HG03378 (cell line): Measurements from ENCODE around the gene MRPS7.
"Not testable (repeated sequence)": the region's sequence is repeated elsewhere in the genome, so short reads cannot be mapped to it uniquely, and the experiment has no call there.

Experiments
- ATAC-seq: cut with Tn5 transposase; IDR thresholded peaks from one replicate; pipeline ENCODE4 v1.9.1; 2021; ENCODE audit warnings: mild to moderate bottlenecking, moderate library complexity; ENCODE audit not compliant: unreplicated experiment

The MRPS7 gene

DNA sequence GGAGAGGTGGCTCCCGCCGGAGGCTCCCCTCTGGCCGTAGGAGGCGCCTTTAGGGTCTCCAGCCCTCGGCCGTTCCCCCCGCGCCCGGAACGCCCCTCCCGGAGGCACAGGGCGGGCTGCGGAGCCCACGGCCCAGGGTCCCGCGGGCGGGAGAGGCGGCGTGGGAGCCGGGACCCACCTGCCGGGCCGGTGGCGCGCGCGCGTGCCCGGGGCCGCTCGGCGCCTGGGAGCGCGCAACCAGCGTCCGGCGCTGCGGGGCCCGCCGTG, 9.2 kb downstream of the MRPS7 start, which contains the start of gene MIF4GD:
TSS of gene MIF4GD (minus strand) at position 266 of the 267 bp plus-strand sequence. CDS start 1,036 bp downstream, outside the sequence.
- no peak for ATAC-seq

DNA sequence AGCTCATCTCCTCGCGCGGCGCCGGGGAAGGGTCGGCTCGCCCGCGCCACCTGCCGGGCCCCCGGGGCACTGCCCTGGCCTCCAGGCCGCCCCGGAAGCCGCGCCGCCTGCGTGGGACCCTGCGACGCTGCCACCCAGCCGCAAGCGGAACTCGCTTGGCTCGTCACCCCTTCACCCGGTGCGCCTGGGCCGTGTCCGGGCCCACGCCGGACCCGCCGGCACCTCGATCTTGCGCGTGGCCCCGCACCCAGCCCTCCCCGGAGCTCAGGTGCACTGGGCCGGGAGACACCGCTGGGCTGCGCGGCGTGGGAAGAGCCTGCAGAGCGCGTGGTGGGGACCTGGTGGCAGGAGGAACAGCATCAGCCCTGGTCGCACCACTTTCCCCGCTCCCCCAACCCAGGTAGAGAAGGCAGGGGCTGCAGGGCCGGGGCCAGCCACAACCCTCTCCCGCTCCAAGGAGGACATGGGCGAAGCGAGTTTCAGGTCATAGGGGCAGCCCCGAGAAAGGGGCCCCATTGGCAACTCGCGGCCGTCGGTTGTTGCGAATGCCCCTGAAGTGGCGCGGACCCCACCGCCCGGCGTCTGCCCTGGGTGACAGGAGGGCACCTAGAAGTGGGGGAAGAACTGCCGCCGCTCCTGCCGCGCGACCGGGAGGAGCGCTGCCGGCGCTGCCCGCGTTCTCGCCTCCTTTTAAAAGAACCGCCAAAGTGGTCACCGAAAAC, 9.7 kb downstream of the MRPS7 start:
- no peak for ATAC-seq

DNA sequence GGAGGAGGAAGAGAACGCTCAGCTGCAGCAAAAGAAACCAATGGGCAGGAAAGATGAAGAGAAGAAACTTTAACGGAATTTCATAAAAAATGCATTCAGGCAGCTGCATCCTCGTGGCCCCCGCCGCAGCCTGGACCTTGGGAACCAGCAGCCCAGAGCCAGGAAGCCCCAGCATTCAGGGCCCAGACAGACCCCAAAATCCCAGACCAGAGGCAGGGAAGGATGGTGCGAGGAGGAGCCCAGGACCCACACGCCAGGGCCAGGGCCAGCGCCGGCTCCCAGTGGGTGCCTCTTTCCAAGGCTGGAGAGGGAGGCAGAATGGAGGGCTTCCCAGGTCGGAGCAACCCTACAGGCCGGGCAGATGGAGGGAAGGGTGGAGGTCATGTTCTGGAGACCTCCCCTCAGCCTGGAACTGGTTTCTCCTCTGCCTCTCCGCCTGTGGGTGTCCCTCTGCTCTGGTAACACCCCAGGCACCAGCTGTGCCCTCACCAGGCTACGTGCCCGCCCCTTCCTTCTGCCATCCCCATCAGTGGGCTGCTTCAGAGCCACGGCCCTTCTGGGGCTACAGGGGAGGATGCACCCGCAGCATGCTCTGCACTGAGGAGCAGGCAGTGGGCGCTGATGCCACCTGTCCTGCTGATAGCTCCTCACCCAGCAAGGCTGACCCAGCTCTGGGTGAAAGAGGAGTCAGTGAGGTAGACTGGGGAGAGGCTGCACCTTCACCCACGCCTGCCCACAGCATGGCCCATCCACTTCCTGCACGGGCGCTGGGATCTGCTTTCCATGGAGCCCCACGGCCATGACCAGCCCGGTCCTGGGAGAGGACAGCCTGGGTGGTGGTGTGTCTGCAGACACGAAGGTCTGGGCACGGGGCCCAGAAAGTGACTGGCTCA, 10.5 kb downstream of the MRPS7 start:
- ATAC-seq, result no peak

DNA sequence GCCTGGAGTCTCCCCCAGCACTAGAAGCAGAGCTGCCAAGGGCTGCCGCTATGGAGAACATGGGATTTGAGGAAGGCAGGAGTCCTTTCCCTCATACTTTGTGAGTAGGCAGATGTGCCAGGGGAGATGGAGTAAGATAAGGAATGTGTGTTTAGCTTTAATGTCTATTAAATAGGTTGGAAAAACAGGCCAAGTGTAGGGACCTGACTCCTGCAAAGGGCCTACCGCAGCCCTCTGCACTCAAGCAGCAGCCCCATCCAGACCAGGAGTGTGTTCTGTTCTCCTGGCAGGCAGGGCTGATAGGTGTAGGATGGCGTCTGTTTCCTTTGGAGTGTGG, 11.1 kb downstream of the MRPS7 start:
- ATAC-seq, result no peak

DNA sequence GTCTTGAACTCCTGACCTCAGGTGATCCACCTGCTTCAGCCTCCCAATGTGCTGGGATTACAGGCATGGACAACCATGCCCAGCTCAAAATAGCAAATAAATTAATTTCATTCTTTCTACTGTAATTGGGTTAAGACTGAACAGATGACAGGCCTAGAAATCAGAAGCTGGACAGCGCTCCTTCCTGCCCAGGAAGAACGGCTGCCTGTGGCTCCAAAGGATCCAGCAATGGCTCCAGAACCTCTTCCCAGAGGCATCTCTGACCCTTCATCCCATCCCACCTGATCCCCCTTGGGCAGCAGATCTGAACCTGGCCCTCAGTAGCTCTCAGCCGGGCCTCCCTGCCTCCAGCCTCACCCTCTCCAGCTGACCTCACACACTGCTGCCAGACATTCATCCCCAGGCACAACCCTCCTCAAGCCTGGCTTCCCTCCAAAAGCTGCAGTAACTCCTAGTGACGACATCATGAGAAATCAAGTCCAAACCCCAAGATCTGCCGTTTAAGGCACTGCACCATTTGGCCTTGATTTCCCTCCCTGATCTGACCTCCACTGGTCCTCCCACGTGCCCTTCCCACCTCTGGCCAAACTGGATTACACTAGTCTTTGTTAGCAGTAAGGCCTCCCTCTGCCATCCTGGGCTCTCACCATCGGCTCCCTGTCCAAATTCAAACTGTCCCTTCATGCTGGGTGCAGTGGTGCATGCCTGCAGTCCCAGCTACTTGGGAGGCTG, 12.5 kb downstream of the MRPS7 start:
- ATAC-seq, result no peak

DNA sequence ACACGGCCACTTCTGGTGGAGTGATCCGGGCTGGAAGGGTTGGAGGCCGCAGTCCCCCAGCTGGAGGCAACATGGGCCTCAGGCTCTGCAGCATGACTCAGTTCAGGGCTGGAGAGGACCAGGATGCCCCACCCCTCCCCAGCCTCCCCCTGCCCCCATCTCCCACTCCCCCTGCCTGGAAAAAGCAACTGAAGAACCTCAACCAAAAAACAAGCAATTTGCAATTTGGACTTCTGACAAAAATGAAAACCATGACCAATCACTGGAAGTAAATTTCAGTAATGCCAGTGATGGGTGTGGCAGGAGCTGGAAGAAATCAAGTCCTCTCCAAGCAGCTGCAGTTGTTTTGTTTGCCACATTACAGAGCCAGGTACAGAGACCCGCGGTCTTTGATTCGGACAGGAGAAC, 16.0 kb downstream of the MRPS7 start:
- no peak for ATAC-seq

DNA sequence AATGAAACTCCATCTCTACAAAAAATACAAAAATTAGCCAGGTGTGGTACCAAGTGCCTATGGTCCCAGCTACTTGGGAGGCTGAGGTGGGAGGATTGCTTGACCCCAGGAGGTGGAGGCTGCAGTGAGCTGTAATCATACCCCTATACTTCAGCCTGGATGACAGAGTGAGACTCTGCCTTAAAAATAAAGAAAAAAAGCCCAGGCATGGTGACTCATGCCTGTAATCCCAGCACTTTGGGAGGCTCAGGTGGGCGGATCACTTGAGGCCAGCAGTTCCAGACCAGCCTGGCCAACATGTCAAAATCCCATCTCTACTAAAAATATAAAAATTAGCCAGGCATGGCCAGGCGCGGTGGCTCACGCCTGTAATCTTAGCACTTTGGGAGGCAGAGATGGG, 18.5 kb downstream of the MRPS7 start:
- not testable (repeated sequence) for ATAC-seq

DNA sequence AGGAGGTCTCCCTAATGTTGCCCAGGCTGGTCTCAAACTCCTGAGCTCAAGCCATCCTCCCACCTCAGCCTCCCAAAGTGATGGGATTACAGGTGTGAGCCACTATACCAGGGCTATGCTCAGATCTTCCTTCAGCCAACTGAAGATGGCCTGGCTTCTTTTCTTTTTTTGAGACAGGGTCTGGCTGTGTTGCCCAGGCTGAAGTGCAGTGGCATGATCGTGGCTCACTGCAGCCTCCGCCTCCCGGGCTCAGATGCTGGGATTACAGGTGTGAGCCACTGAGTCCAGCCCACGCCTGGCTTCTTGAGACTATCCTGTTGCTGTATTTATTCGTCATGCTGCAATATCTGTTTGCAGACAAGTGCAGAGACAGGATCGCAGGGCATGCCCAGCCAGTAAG, 23.4 kb downstream of the MRPS7 start:
- no peak for ATAC-seq

DNA sequence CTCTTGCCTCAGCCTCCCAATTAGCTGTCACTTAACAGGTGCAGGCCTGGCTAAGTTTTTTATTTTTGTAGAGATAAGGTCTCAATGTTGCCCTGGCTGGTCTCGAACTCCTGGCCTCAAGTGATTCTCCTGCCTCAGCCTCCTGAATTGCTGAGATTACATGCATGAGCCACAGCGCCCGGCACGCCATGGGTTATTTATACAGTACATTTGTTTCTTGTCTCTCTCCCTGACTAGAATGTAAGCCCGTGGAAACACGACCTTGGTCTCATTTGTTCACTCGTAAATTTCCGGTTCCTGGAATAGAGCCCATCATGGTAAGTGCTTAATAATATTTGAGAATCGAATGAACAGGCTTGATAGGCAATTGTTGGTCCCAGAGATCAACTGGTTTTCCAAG, 25.5 kb downstream of the MRPS7 start:
- no peak for ATAC-seq

DNA sequence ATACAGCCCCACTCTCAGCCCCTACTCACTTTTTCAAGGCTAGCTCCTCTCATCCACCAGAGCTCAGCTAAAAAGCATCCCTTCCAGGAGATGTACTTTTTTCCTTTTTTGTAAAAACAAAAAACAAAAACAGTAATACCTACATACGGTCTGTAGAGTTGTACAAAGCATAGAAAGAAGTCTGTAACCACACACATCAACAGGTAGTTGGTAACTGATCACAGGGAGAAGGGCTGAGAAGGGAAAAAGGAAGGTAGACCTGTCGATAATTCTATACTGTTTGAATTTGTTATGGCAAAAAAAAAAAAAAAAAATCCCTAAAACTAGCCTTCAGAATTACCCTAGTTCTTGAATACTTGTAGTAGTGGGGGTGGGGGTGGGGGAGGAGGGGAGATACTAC, 26.7 kb downstream of the MRPS7 start:
- no peak for ATAC-seq

DNA sequence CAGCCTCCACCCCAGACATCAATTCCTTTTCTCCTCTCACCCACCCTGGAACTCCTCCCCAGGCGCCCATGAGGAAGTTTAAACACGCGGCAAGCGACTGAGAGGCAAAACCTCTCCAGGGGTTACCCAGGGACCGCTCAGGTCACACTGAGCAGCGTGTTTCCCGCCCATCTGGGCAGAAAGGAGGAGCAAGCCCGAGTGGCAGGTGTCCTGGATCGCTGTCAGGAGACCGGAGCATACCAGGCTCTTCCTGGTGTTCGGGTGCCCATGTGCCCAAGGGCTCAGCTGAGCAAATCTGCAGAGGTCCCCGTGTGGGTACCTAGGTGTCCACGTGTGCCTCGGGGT, 27.1 kb downstream of the MRPS7 start:
- peak; percentile 15 for ATAC-seq

DNA sequence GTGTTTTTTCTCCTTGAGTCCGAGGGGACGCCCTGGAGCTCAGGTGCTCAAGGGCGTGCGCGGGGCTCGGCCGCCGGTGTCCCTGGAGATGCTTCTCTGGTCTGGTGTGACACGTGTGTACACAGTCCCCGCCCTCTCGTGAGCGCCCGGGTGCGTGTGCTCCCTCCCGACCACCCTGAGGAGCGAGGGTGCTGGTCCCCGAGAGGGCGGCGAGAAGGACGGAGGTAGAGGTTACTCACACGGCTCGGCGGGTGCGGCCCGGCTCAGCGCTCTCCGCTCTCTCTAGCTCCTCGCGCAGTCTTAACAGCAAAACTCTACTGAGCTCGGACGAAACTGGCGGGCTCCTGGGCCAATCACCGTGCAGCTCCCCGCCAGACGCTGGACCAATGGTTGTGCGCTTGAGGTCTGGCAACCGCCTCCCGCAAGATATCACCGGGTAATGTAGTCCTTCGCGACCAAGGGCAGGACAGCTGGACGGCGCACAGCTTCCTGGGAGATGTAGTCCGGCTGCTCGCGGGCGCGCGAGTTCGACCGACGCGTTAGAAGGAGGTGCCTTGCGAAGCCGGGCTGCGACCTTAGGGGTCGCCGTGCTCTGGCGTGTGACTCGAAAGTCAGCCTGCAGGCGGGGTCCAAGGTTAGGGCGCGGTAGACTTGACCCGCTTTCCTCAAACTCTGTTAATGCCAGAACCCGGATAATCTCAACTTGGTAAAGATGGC, 27.6 kb downstream of the MRPS7 start, which contains the start of gene SLC25A19:
TSS of gene SLC25A19 (minus strand) at position 319 of the 717 bp plus-strand sequence. CDS start 2,669 bp downstream, outside the sequence.
- peak; percentile 91 for ATAC-seq

DNA sequence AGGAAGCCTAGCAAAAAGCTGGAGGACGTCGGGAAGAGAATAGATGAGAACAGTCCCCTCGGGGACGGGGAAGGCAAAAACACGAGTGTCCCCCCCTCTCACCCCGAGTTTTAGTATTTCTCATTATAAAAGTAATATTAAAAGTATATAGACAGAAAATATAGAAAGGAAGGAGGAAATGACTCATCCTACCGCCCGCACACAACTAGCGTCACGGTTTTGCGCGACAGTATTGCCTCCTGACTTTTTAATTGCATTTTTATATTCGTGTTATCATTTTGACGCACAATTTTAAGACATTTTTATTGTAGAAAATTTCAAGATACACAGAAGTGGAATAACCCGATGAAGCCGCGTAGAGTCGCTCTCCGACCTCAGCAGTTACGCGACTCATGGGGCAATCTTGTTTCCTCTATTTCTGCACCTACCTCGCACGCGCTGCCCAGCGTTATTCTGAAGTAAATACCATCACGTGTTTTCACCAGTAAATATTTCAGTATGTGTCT, 28.2 kb downstream of the MRPS7 start:
- ATAC-seq, result peak; percentile 24

DNA sequence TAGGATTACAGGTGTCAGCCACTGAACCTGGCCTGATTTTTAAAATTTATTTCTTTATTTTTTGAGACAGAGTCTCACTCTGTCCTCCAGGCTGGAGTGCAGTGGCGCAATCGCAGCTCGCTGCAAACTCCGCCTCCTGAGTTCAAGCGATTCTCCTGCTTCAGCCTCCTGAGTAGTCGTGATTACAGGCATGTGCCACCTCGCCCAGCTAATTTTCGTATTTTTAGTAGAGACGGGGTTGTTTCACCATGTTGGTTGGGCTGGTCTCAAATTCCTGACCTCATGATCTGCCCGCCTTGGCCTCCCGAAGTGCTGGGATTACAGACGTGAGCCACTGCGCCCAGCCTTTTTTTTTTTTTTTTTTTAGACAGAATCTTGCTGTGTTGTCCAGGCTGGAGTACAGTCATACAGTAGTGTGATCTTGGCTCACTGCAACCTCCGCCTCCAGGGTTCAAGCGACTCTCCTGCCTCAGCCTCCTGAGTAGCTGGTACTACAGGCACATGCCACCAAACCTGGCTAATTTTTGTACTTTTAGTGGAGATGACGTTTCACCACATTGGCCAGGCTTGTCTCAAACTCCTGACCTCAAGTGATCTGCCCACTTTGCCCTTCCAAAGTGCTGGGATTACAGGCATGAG, 31.2 kb downstream of the MRPS7 start:
- not testable (repeated sequence) for ATAC-seq

DNA sequence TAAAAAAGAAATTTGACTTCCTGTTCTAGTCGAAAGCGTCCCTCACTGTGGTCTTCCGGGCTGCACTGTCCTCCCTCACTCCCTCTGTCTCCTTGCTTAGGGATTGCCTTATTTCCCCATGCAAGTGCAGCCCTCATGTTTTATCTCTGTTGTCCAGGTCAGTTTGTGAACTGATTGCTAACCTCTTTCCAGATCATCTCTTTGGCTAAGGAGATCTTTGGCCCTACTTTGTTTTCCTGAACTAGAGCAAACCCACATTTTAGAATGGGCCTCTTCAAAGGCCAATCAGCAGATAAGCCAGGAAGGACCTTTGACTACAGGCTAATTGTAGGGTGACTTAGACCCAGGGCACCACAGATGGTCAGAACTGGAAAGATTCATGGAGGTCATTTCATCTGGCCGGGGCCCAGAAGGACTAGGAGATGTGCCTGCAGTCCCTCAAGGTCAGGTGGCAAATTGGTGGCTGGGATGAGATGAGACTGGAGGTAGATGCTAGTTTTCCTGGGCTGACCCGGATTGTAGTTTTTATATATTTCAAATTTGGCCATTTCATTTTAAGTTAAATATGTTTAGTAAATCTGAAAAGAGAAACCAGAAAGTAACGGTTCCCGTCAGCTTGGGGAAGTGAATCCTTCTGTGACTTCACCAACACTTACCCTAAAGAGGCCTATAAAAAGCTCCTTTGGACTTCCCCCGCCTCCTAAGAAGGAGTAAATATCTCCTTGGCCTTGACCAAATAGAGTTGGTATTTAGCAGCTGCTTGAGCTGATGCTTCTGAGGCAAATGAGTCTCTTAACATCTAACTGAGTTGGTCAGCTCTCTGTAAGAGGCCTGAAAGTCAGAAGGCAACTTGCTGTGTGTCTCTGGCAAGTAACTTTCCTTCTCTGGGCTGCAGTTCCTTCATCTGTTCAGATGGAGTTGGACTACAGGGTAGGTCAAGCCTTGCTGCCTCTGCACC, 33.8 kb downstream of the MRPS7 start:
- peak; percentile 56 for ATAC-seq

DNA sequence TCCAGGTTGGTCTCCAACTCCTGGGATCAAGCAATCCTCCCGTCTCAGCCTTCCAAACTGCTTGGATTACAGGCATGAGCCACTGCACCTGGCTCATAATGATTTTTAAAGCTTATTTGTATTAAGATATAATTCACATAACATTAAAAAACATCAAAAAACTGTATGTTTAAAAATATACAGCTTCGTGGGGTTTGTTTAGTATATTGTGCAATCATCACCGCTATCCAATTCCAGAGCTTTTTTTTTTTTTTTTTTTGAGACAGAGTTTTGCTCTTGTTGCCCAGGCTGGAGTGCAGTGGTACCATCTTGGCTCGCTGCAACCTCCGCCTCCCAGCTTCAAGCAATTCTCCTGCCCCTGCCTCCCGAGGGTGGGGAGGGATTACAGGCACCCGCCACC, 38.6 kb downstream of the MRPS7 start:
- ATAC-seq, result no peak

DNA sequence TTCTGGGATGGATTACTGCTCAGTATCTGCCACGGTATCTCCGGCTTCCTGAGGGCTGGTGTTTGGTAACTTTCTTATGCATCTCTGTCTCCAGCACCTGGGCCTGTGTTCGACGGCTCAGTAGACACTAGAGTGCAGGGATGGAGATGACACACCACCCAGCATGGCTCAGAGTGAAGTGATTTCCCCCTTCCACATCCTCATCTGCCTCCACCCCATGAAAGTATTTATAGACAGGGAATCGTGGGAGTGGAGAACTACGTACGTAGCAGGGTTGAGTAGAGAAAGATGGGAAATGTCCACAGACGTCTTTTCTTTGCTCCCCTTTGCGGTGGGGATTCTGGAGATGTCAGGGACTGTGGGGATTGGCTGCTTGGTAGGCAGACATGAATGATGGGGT, 39.4 kb downstream of the MRPS7 start:
- ATAC-seq, result no peak

DNA sequence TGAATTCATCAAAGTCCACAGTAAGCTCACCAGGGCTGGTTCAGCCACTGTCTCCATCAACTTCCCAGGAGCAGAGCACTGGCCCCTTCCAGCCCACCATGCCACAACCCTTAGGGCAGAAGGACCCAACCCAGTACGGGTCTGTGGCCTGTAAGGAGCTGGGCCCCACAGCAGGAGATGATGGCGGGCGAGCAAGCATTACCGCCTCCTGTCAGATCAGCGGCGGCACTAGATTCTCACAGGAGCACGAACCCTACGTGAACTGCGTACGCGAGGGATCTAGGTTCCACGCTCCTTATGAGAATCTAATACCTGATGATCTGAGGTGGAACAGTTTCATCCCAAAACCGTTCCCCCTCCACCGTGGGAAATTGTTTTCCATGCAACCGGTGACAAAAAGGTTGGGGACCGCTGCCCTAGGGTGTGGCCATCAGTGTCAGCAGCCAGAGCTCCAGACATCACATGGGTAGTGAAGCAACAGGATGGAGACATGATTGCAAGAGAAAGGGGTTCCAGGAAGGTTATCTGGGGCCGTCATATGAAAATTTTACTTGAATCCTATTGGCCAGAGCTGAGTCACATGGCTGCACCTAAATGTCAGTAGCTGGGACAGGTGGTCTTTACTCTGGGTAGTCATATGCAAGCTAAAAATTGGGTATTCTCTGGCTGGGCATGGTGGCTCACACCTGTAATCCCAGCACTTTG, 40.0 kb downstream of the MRPS7 start:
- ATAC-seq, result no peak
